Inflammatory macrophage treated with lipopolysaccharide for 4 hours (primary cell): ENCODE results near the gene ENTR1.
A peak's percentile ranks its signal among the peaks of the same experiment; 100 is the strongest.

Source experiments
- DNase-seq: peaks from one replicate; pipeline ENCODE4 v3.0.0-alpha.2; 2020

The ENTR1 gene

GRCh38 chr9:136410500-136411287, at the start of gene ENTR1, which contains the start of gene PMPCA:
Gene ENTR1, minus strand, starts transcription at chr9:136410614. Its CDS starts 217 bp downstream, at chr9:136410397.
Gene PMPCA, plus strand, starts transcription at chr9:136410658. Its CDS starts 11 bp downstream, at chr9:136410669.
- DNase-seq = peak; percentile 94

GRCh38 chr9:136459425-136459824, 49.0 kb upstream of the ENTR1 start:
- DNase-seq = no peak

GRCh38 chr9:136457326-136457725, 46.9 kb upstream of the ENTR1 start:
- no peak for DNase-seq

- no peak for DNase-seq
Observed at GRCh38 chr9:136456258-136456657, 45.8 kb upstream of the ENTR1 start.

GRCh38 chr9:136455043-136456002, 44.9 kb upstream of the ENTR1 start:
- DNase-seq = no peak

GRCh38 chr9:136454026-136454796, 43.8 kb upstream of the ENTR1 start:
- DNase-seq = no peak

- no peak for DNase-seq
Observed at GRCh38 chr9:136453326-136453725, 42.9 kb upstream of the ENTR1 start.

- no peak for DNase-seq
Observed at GRCh38 chr9:136451221-136451877, 40.9 kb upstream of the ENTR1 start.

GRCh38 chr9:136448655-136449054, 38.2 kb upstream of the ENTR1 start:
- no peak for DNase-seq

- no peak for DNase-seq
Observed at GRCh38 chr9:136447173-136447778, 36.9 kb upstream of the ENTR1 start.

GRCh38 chr9:136445799-136446198, 35.4 kb upstream of the ENTR1 start:
- DNase-seq = no peak

GRCh38 chr9:136444102-136444501, 33.7 kb upstream of the ENTR1 start:
- no peak for DNase-seq

- no peak for DNase-seq
Observed at GRCh38 chr9:136443687-136444086, 33.3 kb upstream of the ENTR1 start.

- DNase-seq = no peak
Observed at GRCh38 chr9:136443087-136443486, 32.7 kb upstream of the ENTR1 start.

GRCh38 chr9:136442265-136442664, 31.9 kb upstream of the ENTR1 start:
- DNase-seq = no peak

GRCh38 chr9:136441681-136442245, 31.3 kb upstream of the ENTR1 start:
- no peak for DNase-seq

GRCh38 chr9:136441191-136441680, 30.8 kb upstream of the ENTR1 start:
- no peak for DNase-seq

- peak; percentile 69 for DNase-seq
Observed at GRCh38 chr9:136439481-136440408, 29.3 kb upstream of the ENTR1 start, which contains the start of gene INPP5E. Gene INPP5E, minus strand, starts transcription at chr9:136439845. Its CDS starts 426 bp downstream, at chr9:136439419.

- DNase-seq = peak; percentile 12
Observed at GRCh38 chr9:136438548-136439480, 28.4 kb upstream of the ENTR1 start.
